LNCAP (cell line): ENCODE data around the gene MRPS2.
A peak's percentile ranks its signal among the peaks of the same experiment; 100 is the strongest.

Experiments used
- TF ChIP-seq, protein P1 (sequence below): fragments of 450-650 bp; IDR thresholded peaks from 2 replicates; pipeline ENCODE4 v1.5.1; 2017; ENCODE audit warnings: mild to moderate bottlenecking

Gene MRPS2

DNA sequence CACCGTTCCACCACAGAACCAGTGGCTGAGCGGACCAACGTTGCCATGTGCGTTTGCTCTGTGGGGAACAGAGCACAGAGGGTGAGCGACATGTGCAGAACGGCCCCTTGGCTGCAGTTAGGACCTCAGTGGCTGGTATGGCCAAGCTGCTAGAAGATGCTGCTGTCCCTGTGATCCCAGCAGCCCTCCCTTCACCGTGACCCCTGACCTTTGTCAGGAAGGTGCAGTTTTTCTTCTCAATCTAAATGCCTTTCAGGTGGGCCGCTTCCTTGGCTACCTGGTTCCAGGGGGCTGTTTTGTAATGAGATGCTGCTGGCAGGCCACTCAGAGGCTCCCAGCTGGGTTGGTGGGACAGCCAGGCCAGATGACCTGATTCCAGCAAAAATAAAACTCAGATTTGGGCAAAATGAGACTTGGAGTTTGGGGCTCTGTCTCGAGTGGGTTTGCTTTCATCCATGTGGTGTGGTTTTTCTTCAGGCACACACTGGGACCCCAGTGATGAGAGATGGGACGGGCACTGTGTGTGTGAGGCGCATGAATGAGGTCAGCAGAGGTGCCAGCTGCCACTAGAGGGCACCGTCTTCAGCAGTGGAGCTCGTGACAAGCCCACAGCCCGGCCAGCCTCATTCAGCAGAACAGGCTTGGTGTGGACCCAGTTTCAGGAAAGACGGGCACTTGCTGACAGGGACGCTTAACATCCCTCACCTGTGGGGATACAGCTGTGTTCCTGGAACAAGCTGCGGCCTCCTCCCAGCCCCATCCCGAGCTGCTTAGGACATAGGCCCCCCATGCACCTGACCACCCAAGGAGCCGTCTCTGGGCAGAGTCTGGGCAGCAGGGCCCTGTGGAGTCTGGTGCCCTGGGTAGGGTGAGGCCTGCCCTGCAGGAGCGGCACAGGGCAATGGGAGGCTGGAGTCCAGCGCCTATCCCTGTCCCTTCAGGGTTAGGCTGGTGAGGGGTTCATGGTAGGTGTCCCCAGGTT, 4.1 kb downstream of the MRPS2 start:
- TF ChIP-seq, protein P1, sequence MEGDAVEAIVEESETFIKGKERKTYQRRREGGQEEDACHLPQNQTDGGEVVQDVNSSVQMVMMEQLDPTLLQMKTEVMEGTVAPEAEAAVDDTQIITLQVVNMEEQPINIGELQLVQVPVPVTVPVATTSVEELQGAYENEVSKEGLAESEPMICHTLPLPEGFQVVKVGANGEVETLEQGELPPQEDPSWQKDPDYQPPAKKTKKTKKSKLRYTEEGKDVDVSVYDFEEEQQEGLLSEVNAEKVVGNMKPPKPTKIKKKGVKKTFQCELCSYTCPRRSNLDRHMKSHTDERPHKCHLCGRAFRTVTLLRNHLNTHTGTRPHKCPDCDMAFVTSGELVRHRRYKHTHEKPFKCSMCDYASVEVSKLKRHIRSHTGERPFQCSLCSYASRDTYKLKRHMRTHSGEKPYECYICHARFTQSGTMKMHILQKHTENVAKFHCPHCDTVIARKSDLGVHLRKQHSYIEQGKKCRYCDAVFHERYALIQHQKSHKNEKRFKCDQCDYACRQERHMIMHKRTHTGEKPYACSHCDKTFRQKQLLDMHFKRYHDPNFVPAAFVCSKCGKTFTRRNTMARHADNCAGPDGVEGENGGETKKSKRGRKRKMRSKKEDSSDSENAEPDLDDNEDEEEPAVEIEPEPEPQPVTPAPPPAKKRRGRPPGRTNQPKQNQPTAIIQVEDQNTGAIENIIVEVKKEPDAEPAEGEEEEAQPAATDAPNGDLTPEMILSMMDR: peak; percentile 93

DNA sequence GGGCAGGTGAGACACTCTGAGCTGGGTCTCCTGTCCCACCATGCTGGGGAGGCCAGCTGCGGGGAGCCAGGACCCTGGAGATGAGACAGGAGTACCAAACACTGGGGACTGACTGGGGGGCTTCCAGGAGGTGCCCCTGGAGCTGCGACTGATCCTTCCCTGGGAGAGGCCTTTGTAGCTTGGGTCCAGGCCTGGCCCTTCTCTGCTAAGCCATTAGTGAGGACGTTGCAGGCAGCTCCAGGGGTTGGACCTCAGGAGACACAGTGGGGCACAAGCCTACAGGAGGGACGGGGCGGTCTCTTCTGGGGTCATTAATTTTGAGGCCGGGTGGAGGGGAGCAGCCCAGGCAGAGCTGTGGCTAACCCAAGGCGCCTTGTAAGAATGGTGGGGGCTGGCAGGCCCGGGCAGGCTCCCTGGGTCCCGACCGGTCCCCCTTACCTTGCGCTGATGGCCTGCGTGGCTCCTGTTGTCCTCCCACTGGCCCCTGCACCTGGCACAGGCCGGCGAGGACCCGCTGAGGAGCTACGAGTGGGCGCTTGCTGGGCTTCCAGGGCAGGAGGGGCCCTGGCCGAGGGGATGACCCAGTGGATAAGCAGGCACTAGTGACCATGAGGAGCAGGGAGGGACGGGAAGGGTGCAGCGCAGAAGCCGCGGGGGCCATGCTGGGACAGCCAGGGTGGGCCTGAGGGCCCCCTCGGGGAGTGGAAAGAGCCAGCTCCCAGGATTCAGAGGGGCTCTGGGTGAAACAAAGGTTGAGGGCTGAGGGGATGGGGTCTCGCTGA, 5.1 kb downstream of the MRPS2 start:
- TF ChIP-seq, protein P1: no peak

DNA sequence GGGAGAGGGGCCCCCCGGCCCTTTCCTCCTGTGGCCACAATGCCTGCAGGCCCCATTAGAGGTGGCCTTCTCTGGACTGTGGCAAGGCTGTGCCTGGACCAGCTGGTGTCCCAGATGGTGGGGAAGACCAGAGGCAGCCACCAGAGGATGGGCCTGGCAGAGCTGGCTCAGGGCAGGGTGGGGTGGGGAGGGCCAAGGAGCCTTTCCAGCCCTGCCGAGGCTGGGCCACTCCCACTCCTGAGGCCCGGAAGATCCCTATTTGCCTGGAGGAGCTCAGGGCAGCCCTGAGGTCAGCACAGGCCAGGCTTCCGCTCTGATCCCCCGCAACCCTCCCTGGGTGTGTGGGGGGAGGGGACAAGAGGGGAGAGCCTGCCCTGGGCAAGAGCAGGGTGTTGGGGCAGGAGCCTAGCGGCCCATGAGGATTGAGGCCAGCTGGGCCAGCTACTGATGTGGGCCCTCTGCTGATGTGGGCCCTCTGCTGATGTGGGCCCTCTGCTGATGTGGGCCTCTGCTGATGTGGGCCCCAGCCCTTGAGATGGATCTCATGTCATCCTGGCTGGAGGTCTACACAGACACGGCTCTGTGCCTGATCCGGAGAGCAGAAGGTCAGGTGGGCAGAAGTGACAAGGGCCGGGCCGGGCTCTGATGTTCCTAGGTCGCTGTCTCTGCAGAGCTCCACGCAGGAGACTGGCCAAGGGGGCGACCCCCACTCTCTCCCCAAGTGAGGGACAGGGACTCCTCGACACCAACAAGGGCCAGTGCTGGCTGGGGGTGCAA, 6.0 kb downstream of the MRPS2 start:
- TF ChIP-seq, protein P1: no peak

DNA sequence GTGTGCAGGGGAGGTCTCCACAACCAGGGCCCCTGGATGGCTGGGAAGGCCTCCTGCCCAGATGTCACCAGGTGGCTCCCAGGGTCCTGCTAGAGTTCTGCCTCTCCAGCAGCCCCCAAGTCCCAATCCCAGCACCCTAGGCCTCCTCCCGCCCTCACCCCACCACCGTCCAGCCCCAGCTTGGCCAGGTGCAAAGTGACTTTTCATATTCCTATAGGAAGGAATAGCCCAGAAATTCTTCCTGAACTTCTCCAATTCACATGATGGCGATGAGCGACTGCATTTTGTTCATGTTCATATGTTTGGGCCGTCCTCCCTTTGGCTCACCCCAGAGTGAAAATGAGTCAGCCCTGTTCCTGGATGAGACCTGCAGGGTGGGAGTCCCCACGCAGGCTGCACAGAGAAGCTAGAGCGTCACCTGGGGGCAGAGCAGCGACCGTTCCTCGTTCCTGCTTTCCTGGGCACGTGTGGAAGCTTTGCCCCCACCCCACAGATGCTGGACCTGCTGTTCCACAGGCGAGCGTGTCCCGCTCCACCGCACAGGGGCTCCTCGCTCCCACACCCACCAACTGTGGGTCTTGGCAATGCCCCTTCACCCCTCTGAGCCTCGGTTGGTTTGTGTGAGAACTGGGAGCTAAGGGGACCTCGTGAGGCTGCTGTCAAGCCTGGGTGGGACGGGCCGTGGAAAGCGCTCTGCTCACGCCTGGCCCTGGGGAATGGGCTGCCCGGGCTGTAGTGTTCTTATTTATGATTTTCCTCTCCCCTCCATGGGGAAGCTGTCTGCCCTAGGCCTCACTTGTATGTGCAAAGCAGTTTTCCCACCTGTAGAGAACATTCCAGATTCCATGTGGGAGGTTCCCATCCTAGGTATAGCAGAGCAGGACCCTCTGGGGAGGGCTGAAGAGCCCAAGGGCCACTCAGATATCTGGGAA, 6.9 kb downstream of the MRPS2 start:
- TF ChIP-seq, protein P1: no peak

DNA sequence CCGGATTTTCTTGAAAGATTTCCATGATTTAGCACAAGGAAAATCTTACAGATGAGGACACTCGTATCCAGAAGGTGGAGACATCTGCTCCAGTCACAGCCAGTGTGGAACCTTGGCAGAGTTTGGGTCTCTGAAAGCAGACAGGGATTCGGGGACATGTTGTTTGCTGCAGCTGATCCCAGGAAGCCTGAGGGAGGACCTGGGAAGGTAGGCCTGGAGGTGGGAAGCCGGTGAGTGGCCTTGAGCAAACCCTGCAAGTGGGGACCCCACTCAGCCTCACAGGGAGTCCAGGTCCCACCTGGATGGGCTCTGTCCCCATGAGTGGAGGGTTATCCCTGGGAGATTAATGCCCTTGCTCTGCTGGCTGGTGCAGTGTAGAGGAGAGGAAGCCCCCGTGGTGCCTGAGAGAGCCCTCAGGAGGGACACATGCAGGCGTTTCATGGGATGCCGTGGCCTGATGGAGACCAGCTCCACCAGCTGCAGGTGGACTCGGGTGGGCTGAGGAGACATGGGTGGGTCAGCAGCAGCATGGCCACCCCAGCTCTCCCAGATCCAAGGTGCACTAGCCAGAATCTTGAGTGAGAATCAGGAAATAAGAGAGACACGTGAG, 7.8 kb downstream of the MRPS2 start:
- TF ChIP-seq, protein P1: no peak

DNA sequence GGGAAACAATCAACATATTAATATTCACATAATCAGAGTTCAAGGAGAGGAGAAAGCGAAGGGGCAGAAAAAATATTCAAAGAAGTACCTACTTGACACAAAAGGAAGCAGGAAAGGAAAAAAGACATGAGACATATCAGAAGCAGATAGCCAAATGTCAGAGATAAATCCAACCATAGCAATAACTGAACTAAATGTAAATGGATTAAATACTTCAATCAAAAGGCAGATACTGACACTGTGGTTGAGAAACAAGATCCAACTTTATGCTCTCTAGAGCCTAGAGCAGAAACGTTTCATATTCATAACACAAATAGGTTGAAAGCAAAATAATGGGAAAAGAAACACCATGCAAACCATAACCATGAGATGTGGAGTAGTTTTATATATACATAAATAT, 9.0 kb downstream of the MRPS2 start:
- TF ChIP-seq, protein P1: no peak
